K562 (cell line): Measurements from ENCODE around the gene DUS1L. TPM values are rescaled to one million over a fixed set of nuclear protein-coding genes. Genes with fewer than 3 reads are reported as not detected.
A peak's percentile ranks its signal among the peaks of the same experiment; 100 is the strongest.

Experiments
- ATAC-seq: fragments of 200-7000 bp; cut with Tn5 transposase; 3 replicates; pipeline ENCODE4 v1.9.1; 2020; ENCODE audit warnings: moderate library complexity
- BruUV-seq: library from RNA; stranded (reverse); fragments of 400-500 nt; replicated peaks from 2 replicates; lab custom pipeline; 2021; lab: Mats Ljungman, UMichigan
- CTCF ChIA-PET: fragments of 300-600 bp; formaldehyde crosslinking; extraction: SDS; loops from one replicate; lab custom pipeline; 2021; ENCODE audit warnings: low intra/inter-chr PET ratio; lab: Yijun Ruan, JAX
- POLR2A ChIA-PET: fragments of 300-600, 350-650 bp; sonication (Branson Sonifier 250); formaldehyde crosslinking; extraction: SDS; loops from one replicate; lab custom pipeline; 2021; ENCODE audit warnings: antibody characterized with exemption, inconsistent platforms; lab: Yijun Ruan, JAX
- DNase-seq, 4 experiments: peaks; one replicate each; pipeline versions ENCODE4 v3.0.0 to v3.0.0-alpha.2; 2011 to 2018; ENCODE audit warnings: low spot score in 3 of 4, mixed read lengths in 3 of 4; ENCODE audit errors: extremely low read depth in 1 of 4
- FAIRE-seq: peaks from 2 replicates; lab custom pipeline; 2011; peaks lifted over from hg19 to GRCh38; lab: Jason Lieb, UNC
- H2AFZ ChIP-seq: 2 replicates; pipeline ENCODE4 v1.6.0; 2011; ENCODE audit warnings: low read depth, low read length, control low read depth, inconsistent platforms
- H3K27ac ChIP-seq: fragments of 200-600 bp; 3 replicates; pipeline ENCODE4 v1.8.0; 2011; ENCODE audit warnings: low read depth, mild to moderate bottlenecking, control low read depth, inconsistent platforms, low read length, moderate library complexity, mixed read lengths; ENCODE audit errors: extremely low read depth
- H3K27me3 ChIP-seq, 2 experiments: fragments of 300-600 bp in 1 of 2; 2 replicates in 1 of 2; 3 replicates in 1 of 2; pipeline versions ENCODE4 v1.6.0 to v1.8.0; 2011; ENCODE audit warnings: inconsistent platforms in 2 of 2, low read length in 2 of 2, mild to moderate bottlenecking in 1 of 2, mixed read lengths in 1 of 2, moderate library complexity in 1 of 2; ENCODE audit not compliant: control insufficient read depth in 2 of 2, insufficient read depth in 2 of 2
- H3K36me3 ChIP-seq: fragments of 300-600 bp; 3 replicates; pipeline ENCODE4 v1.8.0; 2011; ENCODE audit warnings: mild to moderate bottlenecking, low read length, inconsistent platforms; ENCODE audit not compliant: control insufficient read depth, insufficient read depth
- H3K4me1 ChIP-seq, 2 experiments: fragments of 200-600 bp in 1 of 2; replicated peaks in 1 of 2; 2 replicates in 1 of 2; 3 replicates in 1 of 2; pipeline versions ENCODE4 v1.5.1 to v1.8.0; 2011; ENCODE audit warnings: inconsistent platforms in 2 of 2, low read length in 2 of 2, mild to moderate bottlenecking in 1 of 2, mixed read lengths in 1 of 2, moderate library complexity in 1 of 2; ENCODE audit not compliant: control insufficient read depth in 2 of 2, insufficient read depth in 2 of 2
- H3K4me2 ChIP-seq: 2 replicates; pipeline ENCODE4 v1.6.1; 2011; ENCODE audit warnings: low read length, control low read depth, inconsistent platforms, mixed read lengths; ENCODE audit not compliant: insufficient read depth
- H3K4me3 ChIP-seq: fragments of 200-600 bp; sonication (generic), shearing (Covaris generic); 2 replicates; pipeline ENCODE4 v1.5.1; 2016; ENCODE audit warnings: control low read depth, inconsistent platforms
- H3K79me2 ChIP-seq: fragments of 200-600 bp; 3 replicates; pipeline ENCODE4 v1.8.0; 2011; ENCODE audit warnings: low read length, inconsistent platforms; ENCODE audit not compliant: control insufficient read depth, insufficient read depth
- H3K9ac ChIP-seq, 2 experiments: 2 replicates each; pipeline versions ENCODE4 v1.6.0 to v1.6.1; 2011; ENCODE audit warnings: low read depth in 2 of 2, low read length in 2 of 2, control low read depth in 1 of 2, inconsistent platforms in 1 of 2, mild to moderate bottlenecking in 1 of 2, mixed read lengths in 1 of 2; ENCODE audit not compliant: insufficient read depth in 1 of 2
- H3K9me1 ChIP-seq: one replicate; pipeline ENCODE4 v1.6.0; 2011; ENCODE audit warnings: inconsistent platforms, mild to moderate bottlenecking, low read length, moderate library complexity; ENCODE audit not compliant: control insufficient read depth, insufficient read depth
- H3K9me3 ChIP-seq: replicated peaks from 2 replicates; pipeline ENCODE4 v1.5.1; 2011; ENCODE audit warnings: low read depth, low read length, inconsistent platforms; ENCODE audit not compliant: control insufficient read depth, insufficient read depth
- H4K20me1 ChIP-seq: replicated peaks from 2 replicates; pipeline ENCODE4 v1.6.1; 2011; ENCODE audit warnings: low read length, inconsistent platforms, mixed read lengths; ENCODE audit not compliant: control insufficient read depth, insufficient read depth
- U2AF1 ChIP-seq: fragments of 200-400 bp; formaldehyde crosslinking; optimal IDR thresholded peaks from 2 replicates; pipeline ENCODE3; 2017; ENCODE audit warnings: mild to moderate bottlenecking, low read depth, low read length, moderate library complexity
- WGBS: fragments of 100-300 bp; shearing (Covaris generic); methylation state at CpG from one replicate; pipeline ENCODE4 v1.1.6; 2016; ENCODE audit warnings: low coverage, mixed read lengths; ENCODE audit not compliant: insufficient coverage; ENCODE audit errors: missing lambda C conversion rate; 5-methylcytosine and 5-hydroxymethylcytosine counted together
- in situ Hi-C: fragments of 300-500 bp; cut with MboI; formaldehyde crosslinking; loops from 4 replicates; pipeline ENCODE4 v1.15.0; 2018; ENCODE audit warnings: inconsistent platforms, mixed read lengths
- intact Hi-C: fragments of 100-400 bp; cut with micrococcal nuclease; formaldehyde crosslinking; loops from 2 replicates; pipeline ENCODE4 v1.14.2; 2022
- polyA plus RNA-seq, 8 experiments: library from polyadenylated mRNA; depleted of rRNA in 4 of 8; stranded (reverse) in 5 of 8; unstranded in 3 of 8; fragments of >200 nt; fragmentation: Nextera tagmentation in 2 of 8; fragmentation: Illumina TruSeq in 1 of 8; extraction: Ambion mirVana in 2 of 8; extraction: Trizol in 1 of 8; gene quantifications; 2 replicates each; pipeline versions ENCODE4 v1.2.1 to v1.2.3, GENCODE V29; 2011 to 2014; ENCODE audit warnings: inconsistent platforms in 1 of 8, missing spikeins in 1 of 8
- total RNA-seq, 7 experiments: library from RNA; depleted of rRNA in 6 of 7; stranded (reverse); fragments of >200 nt in 6 of 7; fragmentation: Illumina TruSeq in 2 of 7; extraction: Trizol in 2 of 7; gene quantifications; 2 replicates each; pipeline versions ENCODE4 v1.2.1 to v1.2.3, GENCODE V29; 2011 to 2021; ENCODE audit warnings: low replicate concordance in 1 of 7
- TF ChIP-seq, protein P1 (sequence below), 2 experiments: fragments of 450-650 bp; formaldehyde crosslinking in 1 of 2; IDR thresholded peaks; 2 replicates each; pipeline versions ENCODE4 v1.4.0 to v1.6.1; 2014 to 2020; ENCODE audit warnings: mild to moderate bottlenecking in 2 of 2, borderline replicate concordance in 1 of 2, low read depth in 1 of 2

The DUS1L gene
- total and polyA plus RNA-seq, 9 of the 15 experiments (the other 6 are each of a cell fraction or from before 2014, with no cell fraction given): 7.8 to 210 (median 83.9) TPM

GRCh38 chr17:82056729-82057621, 8.6 kb downstream of the DUS1L start:
- POLR2A ChIA-PET: interaction anchor here (0.6 to 0.9 kb wide), 4 partner anchors 10 to 28 kb away, joined by 3 to 4 read pairs (median 4); no protein-coding TSS in a partner anchor
- H3K4me1 ChIP-seq: peaks cover 0 to 90% of the 10 kb centered on the region in 2 experiments; a peak in 3 of 5 replicates
- 81% methylated on average over 21 of the region's 29 CpGs for WGBS
- no peaks in the 10 kb centered on the region for H3K27me3 ChIP-seq
- peaks cover 15% of the 10 kb centered on the region for H3K79me2 ChIP-seq
- no peak overlapping the region for H2AFZ ChIP-seq
- H3K9me3 ChIP-seq: no peaks in the 10 kb centered on the region
- H3K4me2 ChIP-seq: no peak overlapping the region
- intact Hi-C loops (no loop called here), in situ Hi-C loops (no loop called here)
- peaks cover 11% of the 10 kb centered on the region for H4K20me1 ChIP-seq
- ATAC-seq: peak; percentile 18
- no peaks in the 10 kb centered on the region for H3K9me1 ChIP-seq
- TSS peak; percentile 41 for BruUV-seq
- H3K27ac ChIP-seq: no peak overlapping the region
- FAIRE-seq: no peak
- H3K9ac ChIP-seq: peak overlapping the region in 1 of 2 experiments; percentile 79; a peak in 2 of 4 replicates
- H3K36me3 ChIP-seq: peaks cover 90% of the 10 kb centered on the region; the same call in 2 of the 3 replicates
- H3K4me3 ChIP-seq: no peak overlapping the region
- no peak for DNase-seq
- CTCF ChIA-PET: no interaction called here
- TF ChIP-seq, protein P1, sequence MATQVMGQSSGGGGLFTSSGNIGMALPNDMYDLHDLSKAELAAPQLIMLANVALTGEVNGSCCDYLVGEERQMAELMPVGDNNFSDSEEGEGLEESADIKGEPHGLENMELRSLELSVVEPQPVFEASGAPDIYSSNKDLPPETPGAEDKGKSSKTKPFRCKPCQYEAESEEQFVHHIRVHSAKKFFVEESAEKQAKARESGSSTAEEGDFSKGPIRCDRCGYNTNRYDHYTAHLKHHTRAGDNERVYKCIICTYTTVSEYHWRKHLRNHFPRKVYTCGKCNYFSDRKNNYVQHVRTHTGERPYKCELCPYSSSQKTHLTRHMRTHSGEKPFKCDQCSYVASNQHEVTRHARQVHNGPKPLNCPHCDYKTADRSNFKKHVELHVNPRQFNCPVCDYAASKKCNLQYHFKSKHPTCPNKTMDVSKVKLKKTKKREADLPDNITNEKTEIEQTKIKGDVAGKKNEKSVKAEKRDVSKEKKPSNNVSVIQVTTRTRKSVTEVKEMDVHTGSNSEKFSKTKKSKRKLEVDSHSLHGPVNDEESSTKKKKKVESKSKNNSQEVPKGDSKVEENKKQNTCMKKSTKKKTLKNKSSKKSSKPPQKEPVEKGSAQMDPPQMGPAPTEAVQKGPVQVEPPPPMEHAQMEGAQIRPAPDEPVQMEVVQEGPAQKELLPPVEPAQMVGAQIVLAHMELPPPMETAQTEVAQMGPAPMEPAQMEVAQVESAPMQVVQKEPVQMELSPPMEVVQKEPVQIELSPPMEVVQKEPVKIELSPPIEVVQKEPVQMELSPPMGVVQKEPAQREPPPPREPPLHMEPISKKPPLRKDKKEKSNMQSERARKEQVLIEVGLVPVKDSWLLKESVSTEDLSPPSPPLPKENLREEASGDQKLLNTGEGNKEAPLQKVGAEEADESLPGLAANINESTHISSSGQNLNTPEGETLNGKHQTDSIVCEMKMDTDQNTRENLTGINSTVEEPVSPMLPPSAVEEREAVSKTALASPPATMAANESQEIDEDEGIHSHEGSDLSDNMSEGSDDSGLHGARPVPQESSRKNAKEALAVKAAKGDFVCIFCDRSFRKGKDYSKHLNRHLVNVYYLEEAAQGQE (IDR thresholded peaks at IDR 0.05; ENCODE audit: borderline replicate concordance): no peak
- TF ChIP-seq, protein P1 (CRISPR knock-in tag; IDR thresholded peaks at IDR 0.05; ENCODE audit: low read depth): no peak
- TF ChIP-seq U2AF1: no peak
